Endothelial cell (in vitro differentiated cells): ENCODE measurements around the gene SPACA9. TPM values are rescaled to one million over a fixed set of nuclear protein-coding genes. Genes with fewer than 3 reads are reported as not detected.

Experiments used
- DNase-seq: peaks from one replicate; pipeline ENCODE4 v3.0.0; 2021; ENCODE audit warnings: low spot score
- H3K27ac Mint-ChIP-seq: one replicate; pipeline ENCODE4 v1.8.0; 2021; ENCODE audit warnings: mixed read lengths, inconsistent platforms; ENCODE audit not compliant: unreplicated experiment
- H3K27me3 Mint-ChIP-seq: one replicate; pipeline ENCODE4 v1.8.0; 2021; ENCODE audit warnings: mild to moderate bottlenecking, moderate library complexity, mixed read lengths, inconsistent platforms; ENCODE audit not compliant: unreplicated experiment
- H3K36me3 Mint-ChIP-seq: one replicate; pipeline ENCODE4 v1.8.0; 2021; ENCODE audit warnings: mild to moderate bottlenecking, low read depth, mixed read lengths, inconsistent platforms; ENCODE audit not compliant: unreplicated experiment
- H3K4me1 Mint-ChIP-seq: one replicate; pipeline ENCODE4 v1.8.0; 2021; ENCODE audit warnings: mild to moderate bottlenecking, mixed read lengths, inconsistent platforms; ENCODE audit not compliant: unreplicated experiment
- H3K4me3 Mint-ChIP-seq: one replicate; pipeline ENCODE4 v1.8.0; 2021; ENCODE audit warnings: mild to moderate bottlenecking, mixed read lengths, inconsistent platforms; ENCODE audit not compliant: unreplicated experiment
- H3K9me3 Mint-ChIP-seq: one replicate; pipeline ENCODE4 v1.8.0; 2021; ENCODE audit warnings: mixed read lengths, inconsistent platforms; ENCODE audit not compliant: unreplicated experiment
- long read RNA-seq: library from polyadenylated mRNA; unstranded; transcript quantifications from one replicate; pipeline ENCODE4 v2.0.0, GENCODE V29; 2020; ENCODE audit not compliant: unreplicated experiment
- total RNA-seq: library from RNA; stranded (reverse); fragmentation: NEBNext Ultra II Directional; extraction: Animal tissue kit (Norgen Biotek cat#: 25700); gene quantifications from one replicate; pipeline ENCODE4 v1.2.1, GENCODE V29; 2021; ENCODE audit not compliant: unreplicated experiment
- TF ChIP-seq, protein P1 (sequence below): fragments of 200-600 bp; sonication (generic); IDR thresholded peaks from one replicate; pipeline ENCODE4 v1.5.0; 2021; ENCODE audit warnings: antibody characterized with exemption; ENCODE audit not compliant: unreplicated experiment

SPACA9 gene
- 2.7 TPM for total RNA-seq
- long read RNA-seq, partial matches to known transcripts = 1 of 4 reads
- long read RNA-seq, other reads (novel, unspliced or antisense) = 1 of 4 reads

DNA sequence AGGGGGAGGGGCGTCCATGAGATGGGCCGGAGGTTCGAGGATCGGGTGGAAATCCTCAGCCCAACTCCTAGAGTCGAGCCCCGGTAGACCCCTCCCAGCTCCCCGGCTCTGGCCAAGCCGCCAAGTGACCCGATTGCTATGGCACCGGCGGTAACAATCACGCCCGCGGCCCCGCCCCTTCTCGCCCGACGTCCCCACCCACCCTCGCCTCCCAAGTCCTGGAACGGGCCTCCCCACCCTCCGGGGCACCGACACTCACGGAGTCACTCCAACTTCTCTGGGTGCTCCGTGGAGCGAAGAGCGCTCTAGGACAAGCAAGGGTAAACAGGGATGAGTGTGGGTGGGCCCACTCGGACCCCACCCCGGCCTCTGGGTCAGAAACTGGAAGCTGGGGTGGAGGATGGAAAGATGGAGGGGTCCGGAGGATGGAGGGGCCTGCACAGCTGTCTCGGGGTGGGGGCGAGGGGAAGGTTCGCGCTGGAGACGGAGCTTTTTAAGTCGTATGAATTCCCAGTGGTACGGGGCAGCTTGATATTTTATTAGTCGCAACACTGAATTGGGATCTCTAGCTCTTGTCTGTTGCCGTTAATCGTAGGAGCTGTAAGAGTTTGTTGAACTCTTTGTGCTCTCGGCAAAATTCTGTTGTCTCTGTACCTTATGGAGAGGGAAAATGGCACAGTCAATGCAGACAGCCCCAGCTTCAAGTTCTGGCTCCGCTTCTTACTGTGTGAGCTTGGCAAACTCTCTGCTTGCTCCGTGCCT lies at the start of gene SPACA9:
Gene SPACA9, plus strand, starts transcription at position 204 of the 762 bp plus-strand sequence. CDS start 5,050 bp downstream, outside the sequence.
- H3K4me1 Mint-ChIP-seq = peaks cover 4% of the 10 kb centered on the region
- no peaks in the 10 kb centered on the region for H3K36me3 Mint-ChIP-seq
- H3K27me3 Mint-ChIP-seq = peaks cover 7% of the 10 kb centered on the region
- TF ChIP-seq, protein P1, sequence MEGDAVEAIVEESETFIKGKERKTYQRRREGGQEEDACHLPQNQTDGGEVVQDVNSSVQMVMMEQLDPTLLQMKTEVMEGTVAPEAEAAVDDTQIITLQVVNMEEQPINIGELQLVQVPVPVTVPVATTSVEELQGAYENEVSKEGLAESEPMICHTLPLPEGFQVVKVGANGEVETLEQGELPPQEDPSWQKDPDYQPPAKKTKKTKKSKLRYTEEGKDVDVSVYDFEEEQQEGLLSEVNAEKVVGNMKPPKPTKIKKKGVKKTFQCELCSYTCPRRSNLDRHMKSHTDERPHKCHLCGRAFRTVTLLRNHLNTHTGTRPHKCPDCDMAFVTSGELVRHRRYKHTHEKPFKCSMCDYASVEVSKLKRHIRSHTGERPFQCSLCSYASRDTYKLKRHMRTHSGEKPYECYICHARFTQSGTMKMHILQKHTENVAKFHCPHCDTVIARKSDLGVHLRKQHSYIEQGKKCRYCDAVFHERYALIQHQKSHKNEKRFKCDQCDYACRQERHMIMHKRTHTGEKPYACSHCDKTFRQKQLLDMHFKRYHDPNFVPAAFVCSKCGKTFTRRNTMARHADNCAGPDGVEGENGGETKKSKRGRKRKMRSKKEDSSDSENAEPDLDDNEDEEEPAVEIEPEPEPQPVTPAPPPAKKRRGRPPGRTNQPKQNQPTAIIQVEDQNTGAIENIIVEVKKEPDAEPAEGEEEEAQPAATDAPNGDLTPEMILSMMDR = no peak
- peak within 1 kb of the TSS; percentile 89 for H3K4me3 Mint-ChIP-seq
- DNase-seq = peak; percentile 61
- H3K27ac Mint-ChIP-seq = peak within 1 kb of the TSS; percentile 82
- H3K9me3 Mint-ChIP-seq = no peaks in the 10 kb centered on the region

DNA sequence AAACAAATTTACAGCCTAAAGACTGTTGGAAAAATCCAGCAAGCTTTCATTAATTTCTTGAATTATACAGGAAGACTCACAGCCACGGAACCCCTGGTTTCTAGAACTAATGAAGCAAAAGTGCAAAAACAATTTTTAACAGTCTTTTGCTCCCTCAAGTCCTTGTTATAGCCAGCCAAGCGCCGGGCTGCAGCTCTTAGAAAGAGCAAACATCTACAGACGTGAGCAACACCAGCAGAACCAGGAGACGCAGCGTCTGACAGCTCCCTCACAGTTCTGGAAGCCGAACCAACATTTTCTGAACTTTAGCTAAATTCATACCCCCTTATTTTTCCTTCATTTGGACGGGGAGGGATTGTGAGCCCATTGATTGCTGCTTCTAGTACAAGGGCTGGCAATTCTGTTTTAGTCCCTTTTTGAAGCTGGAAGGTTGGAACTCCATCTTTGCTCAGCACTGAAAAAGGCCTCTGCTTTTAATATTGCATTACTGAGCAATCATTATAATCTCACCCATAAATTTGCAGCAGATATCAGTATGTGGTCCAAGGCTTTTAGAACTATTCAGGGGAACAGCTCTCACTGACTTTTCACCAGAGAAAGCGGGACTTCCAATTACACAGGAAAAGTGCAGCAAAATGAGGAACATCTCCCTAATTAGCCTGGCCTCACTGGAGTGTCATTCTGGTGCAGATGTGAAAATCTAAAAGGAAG lies 46.4 kb upstream of the SPACA9 start:
- DNase-seq = no peak
- H3K4me1 Mint-ChIP-seq = no peaks in the 10 kb centered on the region

DNA sequence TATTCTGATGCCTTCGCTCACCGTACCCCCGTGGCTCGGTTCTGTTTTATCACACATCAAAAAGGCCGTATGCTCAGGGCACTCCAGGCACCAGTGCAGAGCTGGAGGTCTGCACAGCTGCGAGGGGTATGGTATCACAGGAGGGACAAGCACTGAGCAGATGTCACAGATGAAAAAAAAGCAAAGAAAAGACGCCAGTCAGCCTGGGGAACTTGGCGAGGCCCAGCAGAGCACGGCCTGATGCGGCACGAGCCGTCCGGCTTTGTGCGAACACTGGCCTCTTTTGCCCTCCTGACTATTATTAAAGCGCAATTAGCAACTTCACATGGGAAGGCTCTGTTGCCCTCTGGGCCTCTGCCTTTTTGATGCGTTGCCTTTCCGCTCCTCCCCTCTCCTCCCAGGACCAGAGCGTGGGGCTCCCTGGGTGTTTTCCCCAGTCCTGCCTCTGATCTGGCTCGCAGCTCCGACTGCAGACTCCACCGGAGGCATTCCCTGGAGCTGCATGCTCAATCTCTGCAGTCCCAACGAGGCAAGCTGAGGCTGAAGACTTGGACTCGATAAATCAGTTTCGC lies 45.1 kb upstream of the SPACA9 start:
- Mint-ChIP-seq H3K4me1 (no peaks in the 10 kb centered on the region), H3K36me3 (no peaks in the 10 kb centered on the region), H3K4me3 (no peak overlapping the region), H3K9me3 (no peaks in the 10 kb centered on the region), H3K27ac (no peak overlapping the region), H3K27me3 (peaks cover 8% of the 10 kb centered on the region)
- TF ChIP-seq, protein P1 = no peak
- DNase-seq = no peak

More for the DNA sequence above, 46.4 kb upstream of the SPACA9 start:
- H3K27me3 Mint-ChIP-seq = peaks cover 4% of the 10 kb centered on the region
- no peaks in the 10 kb centered on the region for H3K36me3 Mint-ChIP-seq
- TF ChIP-seq, protein P1 = no peak
- no peak overlapping the region for H3K4me3 Mint-ChIP-seq
- H3K27ac Mint-ChIP-seq = no peak overlapping the region
- no peaks in the 10 kb centered on the region for H3K9me3 Mint-ChIP-seq

DNA sequence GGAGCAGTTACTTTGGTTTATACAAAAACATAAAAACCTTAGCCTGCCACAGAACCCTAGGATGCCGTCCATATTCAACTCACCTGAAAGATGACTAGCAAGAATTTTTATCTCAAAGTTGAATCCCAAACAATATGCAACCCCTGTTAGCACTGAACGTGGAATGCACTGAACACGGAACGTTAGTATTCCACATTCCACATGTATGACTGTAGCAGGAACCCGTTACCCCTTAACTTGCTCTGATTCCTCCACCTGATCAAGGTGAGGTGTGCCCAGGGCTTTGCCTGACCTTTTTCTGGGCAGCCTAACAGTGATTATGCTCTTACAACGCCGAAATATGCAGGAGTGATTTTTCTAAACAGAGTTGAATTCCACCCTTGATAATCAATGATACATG lies 44.4 kb upstream of the SPACA9 start:
- H3K9me3 Mint-ChIP-seq = no peaks in the 10 kb centered on the region

More for the DNA sequence above, 44.4 kb upstream of the SPACA9 start:
- no peak for DNase-seq
- H3K36me3 Mint-ChIP-seq = no peaks in the 10 kb centered on the region
- peaks cover 8% of the 10 kb centered on the region for H3K27me3 Mint-ChIP-seq
- peak overlapping the region; percentile 73 for H3K4me3 Mint-ChIP-seq
- H3K27ac Mint-ChIP-seq = no peak overlapping the region
- H3K4me1 Mint-ChIP-seq = peaks cover 3% of the 10 kb centered on the region
- TF ChIP-seq, protein P1 = no peak
